GM12873 (cell line): ENCODE results near the gene SLC38A2.

Experiments
- TF ChIP-seq, protein P1 (sequence below): IDR thresholded peaks from 2 replicates; pipeline ENCODE4 v1.5.1; 2012; ENCODE audit warnings: low read depth, mild to moderate bottlenecking, moderate library complexity, low read length, control low read depth; ENCODE audit not compliant: insufficient read depth; ENCODE audit errors: missing control alignments

The SLC38A2 gene

GRCh38 chr12:46409974-46410373 is 37.4 kb upstream of the SLC38A2 start:
- TF ChIP-seq, protein P1, sequence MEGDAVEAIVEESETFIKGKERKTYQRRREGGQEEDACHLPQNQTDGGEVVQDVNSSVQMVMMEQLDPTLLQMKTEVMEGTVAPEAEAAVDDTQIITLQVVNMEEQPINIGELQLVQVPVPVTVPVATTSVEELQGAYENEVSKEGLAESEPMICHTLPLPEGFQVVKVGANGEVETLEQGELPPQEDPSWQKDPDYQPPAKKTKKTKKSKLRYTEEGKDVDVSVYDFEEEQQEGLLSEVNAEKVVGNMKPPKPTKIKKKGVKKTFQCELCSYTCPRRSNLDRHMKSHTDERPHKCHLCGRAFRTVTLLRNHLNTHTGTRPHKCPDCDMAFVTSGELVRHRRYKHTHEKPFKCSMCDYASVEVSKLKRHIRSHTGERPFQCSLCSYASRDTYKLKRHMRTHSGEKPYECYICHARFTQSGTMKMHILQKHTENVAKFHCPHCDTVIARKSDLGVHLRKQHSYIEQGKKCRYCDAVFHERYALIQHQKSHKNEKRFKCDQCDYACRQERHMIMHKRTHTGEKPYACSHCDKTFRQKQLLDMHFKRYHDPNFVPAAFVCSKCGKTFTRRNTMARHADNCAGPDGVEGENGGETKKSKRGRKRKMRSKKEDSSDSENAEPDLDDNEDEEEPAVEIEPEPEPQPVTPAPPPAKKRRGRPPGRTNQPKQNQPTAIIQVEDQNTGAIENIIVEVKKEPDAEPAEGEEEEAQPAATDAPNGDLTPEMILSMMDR, result no peak

DNA sequence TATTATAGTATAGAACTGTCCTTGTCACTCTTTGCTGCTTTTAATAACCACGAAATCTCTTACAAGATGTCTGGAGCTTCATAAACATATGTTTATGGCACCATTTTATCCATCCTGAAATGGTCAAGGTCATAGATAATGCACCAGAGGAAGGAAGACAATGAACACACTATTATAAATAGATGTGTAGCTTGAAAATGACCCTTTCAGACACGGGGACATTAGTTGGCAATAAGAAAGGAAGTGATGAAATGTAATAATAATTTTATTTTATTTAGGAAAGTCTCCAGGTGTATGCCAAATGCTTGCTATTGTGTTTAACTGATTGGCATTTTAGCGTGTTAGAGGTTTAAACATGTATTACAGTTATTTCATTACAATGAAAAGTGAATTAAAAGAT is 36.8 kb upstream of the SLC38A2 start:
- TF ChIP-seq, protein P1, result no peak

GRCh38 chr12:46408441-46408840 is 35.9 kb upstream of the SLC38A2 start:
- TF ChIP-seq, protein P1, result no peak

DNA sequence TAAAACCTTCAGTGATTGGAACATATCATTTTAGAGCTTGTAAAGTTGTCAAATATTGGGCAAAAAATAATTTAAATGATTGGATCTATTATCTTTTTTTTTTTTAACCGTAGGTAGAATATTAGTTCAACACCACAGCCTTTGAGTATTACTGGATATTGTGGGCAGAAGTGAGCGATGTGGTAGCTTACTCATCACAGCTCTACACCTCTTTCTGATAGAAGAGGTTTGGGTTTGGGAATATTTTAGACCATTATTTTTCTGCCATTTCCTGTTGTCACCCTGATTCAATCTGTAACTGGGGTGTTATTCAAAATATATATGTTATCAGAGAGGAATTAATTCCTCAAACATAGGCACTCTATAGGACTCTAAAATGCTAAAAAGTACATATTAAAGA is 34.8 kb upstream of the SLC38A2 start:
- TF ChIP-seq, protein P1, result no peak

GRCh38 chr12:46406352-46407027 is 33.9 kb upstream of the SLC38A2 start:
- TF ChIP-seq, protein P1, result no peak

GRCh38 chr12:46404733-46405132 is 32.2 kb upstream of the SLC38A2 start:
- TF ChIP-seq, protein P1, result no peak

- TF ChIP-seq, protein P1, result no peak
Observed at GRCh38 chr12:46404225-46404631, 31.7 kb upstream of the SLC38A2 start.
